ENCODE data around the gene CCDC187.
A peak's percentile ranks its signal among the peaks of the same experiment; 100 is the strongest.

CCDC187 gene

DNA sequence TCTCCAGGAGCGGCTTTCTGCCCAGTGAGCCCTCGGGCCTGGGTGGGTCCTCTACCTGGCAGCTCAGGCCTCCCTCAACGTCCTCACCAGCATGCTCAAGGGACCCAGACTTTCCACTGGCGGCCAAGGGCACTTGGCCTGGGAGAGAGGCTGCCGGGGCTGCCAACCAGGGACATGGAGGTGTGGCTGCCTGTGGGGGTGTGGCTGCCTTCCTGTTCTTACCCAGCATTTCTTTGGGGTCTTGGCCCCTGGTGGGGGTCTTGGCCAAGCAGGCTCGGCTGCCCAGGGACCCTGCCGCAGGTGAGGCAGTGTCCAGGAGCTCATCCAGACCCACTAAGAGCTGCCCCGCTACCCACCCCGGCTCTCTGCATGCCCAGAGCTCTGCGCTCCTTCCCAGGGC lies 51.0 kb downstream of the CCDC187 start:
- no peak for DNase-seq (ENCODE audit: low spot score)

DNA sequence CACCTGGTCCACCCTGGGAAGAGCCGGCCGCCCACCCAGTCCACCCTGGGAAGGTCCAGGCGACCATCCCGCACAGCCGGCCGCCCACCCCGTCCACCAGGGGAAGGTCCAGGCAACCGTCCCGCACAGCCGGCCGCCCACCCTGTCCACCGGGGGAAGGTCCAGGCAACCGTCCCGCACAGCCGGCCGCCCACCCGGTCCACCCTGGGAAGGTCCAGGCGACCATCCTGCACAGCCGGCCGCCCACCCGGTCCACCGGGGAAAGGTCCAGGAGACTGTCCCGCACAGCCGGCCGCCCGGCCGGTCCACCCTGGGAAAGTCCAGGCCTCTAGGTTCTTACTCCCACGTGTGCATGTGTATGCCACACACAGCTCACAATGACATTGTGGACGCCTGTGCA lies 51.6 kb downstream of the CCDC187 start:
- DNase-seq (ENCODE audit: low spot score) = no peak

DNA sequence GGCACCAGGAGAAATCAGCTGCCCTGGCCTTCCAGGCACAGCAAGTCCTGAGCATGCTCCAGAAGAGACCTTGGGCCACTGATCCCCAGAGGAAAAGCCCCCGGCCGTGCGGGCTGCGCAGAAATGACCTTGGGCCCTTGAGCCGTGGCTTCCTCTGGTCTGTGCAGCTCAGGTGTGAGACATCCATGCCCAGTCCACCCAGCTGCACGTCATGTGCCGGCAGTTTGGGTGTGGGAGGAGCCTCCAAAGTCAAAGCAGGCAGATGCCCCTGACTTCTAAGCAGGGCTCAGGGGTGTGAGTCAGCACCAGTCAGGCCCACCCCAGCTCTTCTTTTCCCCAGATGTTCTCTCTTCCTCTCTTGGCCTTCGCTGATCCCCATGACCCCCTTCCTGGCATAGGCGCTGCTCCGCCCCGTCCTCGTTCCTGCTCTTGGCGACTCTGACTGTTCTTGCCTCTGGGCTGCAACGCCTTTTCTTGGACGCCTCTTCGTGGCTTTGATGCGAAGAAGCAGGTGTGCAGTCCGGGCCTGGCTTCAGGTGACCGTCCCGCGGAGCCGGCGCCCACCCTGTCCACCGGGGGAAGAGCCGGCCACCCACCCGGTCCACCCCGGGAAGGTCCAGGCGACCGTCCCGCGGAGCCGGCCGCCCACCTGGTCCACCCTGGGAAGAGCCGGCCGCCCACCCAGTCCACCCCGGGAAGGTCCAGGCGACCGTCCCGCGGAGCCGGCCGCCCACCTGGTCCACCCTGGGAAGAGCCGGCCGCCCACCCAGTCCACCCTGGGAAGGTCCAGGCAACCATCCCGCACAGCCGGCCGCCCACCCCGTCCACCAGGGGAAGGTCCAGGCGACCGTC lies 52.4 kb downstream of the CCDC187 start:
- no peak for DNase-seq (ENCODE audit: low spot score)

DNA sequence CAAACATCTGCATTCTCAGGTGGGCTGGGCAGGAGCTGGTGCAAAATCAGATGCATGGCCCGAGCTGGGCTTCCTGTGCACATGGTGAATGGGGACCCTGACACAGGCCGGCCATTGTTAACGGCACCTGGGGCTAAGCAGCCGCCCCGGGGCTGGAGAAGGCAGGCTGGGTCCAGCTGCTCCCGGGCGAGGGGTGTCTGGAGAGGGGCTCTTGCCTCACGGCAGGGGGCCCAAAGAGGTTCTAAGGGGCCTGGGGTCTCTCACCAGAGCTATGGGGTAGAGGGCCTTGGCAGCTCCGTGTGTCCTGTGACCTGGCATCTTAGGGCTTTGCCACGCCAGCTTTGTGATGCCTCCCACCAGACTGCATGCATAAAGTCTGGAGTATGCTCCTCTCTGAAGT lies 53.2 kb downstream of the CCDC187 start:
- no peak for DNase-seq (ENCODE audit: low spot score)

DNA sequence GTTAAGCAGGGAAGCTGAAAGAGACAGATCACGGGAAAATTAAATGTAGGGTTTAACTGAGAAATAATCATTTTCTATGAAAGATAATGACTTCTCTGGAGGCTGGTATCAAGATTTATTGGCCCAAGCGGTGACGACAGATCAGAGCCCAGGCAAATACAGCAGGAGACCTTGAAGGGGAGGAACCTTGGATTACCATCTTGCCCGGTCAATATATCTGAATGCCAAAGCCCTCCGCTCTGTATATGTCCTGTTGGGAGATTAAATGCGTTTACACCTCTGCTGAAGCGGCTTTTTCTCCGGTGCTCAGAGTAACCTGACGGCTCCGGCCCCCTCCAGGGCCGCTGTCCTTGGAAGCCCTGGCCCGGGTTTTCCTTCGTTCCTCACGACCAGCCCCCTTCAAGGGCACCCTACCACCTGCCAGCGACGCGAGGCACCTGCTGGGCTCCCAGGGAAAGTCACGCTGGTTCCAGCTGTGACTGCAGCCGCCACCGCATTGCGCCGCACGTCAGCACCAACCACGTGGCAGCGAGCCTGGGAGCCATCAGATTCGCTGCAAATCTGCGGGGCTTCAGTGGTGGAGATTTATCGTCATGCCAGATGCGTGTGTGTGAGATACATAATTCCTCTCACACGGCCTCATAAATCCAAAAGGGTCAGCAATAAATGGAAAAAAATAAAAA lies 53.9 kb downstream of the CCDC187 start:
- DNase-seq (ENCODE audit: low spot score) = peak; percentile 21

DNA sequence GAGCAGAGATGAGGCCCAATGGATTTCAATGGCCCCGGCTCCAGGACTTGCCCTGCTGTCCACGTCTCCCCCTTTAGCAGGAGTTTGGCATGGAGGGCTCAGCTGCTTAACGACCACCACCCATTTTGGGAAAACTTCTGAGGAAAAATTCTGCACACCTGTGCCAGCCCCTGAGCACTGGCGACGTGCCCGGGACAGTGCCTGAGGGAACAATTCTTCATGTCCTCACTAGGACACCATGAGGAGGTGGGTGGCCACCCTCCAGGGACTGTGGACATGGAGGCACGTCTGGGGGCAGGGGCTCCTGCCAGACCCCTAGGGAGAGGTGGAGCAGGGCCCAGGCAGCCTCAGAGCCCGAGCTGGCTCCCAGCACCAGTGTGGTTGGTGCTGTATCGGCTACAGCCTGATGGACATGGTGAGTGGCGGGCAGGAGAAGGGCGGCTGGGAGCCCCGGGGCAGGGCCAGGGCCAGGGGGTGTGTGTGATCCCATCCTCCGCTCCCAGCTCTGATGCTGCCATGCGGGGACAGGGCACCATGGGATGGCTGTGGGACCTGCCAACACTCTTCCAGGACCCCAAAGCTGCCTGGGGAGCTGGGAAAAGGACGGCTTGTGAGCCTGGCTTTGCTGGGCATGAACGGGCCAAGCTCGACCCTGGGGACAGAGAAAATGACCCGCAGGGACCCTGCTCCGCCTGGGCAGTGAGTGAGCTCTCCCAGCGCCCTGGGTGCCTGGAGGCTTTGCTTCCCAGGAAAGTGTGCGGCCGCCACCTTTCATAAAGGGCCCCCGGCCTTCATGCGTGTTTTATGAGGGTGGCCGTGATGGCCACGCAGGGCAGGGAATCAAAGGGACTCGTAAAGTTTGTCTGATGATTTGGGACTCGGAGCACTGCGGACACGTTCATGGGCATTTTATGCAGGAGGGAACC lies 54.7 kb downstream of the CCDC187 start:
- DNase-seq (ENCODE audit: low spot score) = no peak

DNA sequence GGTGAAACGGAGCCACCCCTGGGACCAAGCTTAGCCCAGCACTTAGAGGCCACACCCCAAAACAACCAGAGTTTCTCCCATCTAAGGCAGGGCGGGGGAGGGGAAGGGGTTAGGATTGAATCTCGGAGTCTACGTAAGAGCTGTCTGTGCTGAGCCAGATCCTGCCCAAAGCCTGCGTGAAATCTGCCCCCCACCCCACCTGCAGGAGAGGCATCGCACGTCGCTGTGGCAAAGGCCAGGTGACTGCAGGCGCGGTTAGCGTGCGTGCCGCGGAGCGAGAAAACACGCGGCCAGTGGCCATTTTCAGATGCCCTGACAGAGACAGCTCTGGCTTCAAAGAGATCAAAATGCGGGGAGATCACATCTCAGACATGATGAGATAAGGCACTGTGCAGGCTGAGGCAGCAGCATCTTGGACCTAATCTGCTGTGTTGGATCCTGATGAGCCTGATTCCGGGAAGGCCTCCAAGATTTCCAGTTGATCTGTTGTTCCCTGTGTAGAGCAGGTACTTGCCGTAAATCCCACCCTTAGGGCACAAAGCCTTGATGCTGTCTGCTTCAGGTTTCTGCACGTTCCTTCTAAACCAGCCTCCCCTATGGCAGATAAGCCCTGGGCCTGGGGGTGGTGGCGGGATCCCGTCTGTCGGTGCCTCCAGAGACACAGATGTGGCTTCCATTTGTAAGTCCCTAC lies 55.8 kb downstream of the CCDC187 start:
- no peak for DNase-seq (ENCODE audit: low spot score)

DNA sequence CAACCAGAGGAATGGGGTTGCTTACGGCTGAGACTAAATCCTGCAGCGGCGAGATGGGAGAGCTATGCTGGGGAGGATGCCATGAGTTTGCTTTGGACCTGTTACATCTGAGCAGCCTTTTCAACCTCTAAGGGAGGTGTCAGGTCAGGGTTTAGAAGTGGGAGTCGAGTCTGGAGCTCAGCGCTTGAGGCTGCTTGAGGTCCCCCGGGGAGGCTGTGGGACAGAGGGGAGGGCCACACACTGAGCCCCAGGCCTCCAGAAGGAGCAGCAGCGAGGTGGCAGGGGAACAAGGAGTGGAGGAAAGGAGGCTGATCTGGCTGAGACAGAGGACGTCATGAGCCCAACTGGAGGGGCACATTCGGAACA lies 56.4 kb downstream of the CCDC187 start:
- no peak for DNase-seq (ENCODE audit: low spot score)

DNA sequence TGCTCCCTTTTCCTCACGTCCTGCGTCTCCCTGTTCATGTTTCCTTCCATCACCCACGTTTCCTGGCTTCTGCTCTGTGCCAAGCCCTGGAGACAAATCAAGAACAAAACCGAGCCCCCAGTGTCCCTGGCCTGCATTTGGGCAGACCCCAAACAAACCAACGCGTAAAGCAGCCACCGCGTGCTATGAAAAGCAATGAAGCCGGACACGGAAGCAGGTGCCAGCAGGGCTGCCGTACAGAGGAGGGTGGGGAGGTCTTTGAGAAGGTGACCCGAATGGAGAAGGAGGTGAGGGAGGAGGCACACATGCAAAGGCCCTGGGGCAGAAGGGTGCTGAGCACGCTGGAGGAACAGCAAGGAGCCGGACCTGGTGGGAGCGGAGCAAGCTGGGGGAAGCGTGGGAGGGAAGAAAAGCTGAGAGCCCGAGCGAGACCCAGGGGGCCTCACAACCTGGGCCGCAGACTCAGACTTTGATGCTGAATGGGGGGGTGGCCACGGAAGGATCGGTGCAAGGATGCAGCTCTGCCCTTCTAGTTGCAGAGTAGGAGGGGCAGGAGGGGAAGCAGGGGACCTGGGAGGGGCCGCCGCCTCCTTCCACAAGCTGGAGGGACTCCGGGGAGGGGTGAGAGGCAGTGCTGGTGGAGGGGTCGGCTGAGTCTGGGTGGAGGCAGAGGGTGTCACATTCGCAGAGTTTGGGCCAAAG lies 56.9 kb downstream of the CCDC187 start:
- DNase-seq (ENCODE audit: low spot score) = no peak

DNA sequence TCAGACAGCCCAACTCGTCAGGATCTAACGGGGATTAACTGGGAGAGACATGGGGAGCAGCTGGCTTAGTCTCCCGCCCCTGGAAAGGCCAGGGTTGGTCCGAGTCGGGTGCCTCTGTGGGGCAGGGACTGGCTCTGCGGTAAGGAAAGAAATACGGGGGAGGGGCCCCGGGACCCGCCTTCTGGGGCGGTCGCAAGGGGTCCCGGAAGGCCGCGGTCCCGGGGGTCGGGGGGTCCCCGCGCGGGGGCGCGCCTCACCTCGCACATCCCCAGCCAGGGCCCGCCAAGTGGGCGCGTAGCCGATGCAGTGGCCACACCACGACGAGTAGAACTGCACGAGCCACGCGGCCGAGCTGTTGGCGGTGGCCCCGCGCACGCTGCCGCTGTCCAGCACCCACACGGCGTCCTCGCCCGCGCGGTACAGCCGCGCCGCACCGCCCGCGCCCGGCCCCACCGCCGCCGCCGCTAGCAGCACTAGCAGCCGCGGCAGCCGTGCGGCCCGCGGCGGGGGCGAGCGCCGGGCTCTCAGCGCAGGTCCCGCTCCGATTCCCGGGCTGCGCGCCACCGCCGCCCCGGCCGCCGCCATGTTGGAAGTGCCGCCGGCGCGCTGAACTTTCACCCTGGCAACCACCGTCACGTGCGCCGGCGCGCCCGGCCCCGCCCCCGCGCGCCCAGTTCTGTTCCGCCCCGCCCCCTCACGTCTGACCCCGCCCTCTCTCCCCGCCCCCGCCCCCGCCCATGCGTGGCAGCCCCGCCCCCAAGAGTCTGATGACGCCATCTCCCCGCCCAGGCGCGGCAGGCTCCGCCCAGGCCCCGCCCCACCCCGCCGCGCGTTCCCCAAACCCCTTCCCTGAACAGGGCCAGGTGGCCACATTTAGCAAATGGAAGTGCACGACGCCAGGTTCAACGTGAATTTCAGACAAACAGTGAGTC lies 58.4 kb downstream of the CCDC187 start, which contains the start of gene QSOX2:
Gene QSOX2 (minus strand): TSS at position 594 of the 932 bp plus-strand sequence. CDS start 9 bp downstream, at position 585.
- peak; percentile 97 for DNase-seq (ENCODE audit: low spot score)

DNA sequence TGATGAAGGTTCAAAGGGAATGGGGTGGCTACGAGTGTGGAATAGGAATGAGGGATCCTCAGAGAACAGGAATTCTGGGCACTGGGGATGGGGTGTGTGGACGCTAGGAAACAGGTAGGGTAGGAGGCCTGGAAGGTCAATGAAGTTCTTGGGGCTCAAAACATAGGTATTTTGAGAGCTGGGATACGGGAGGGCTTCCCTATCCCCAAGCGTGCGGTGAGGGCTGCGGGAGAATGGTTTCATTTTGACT lies 59.0 kb downstream of the CCDC187 start:
- no peak for DNase-seq (ENCODE audit: low spot score)

DNA sequence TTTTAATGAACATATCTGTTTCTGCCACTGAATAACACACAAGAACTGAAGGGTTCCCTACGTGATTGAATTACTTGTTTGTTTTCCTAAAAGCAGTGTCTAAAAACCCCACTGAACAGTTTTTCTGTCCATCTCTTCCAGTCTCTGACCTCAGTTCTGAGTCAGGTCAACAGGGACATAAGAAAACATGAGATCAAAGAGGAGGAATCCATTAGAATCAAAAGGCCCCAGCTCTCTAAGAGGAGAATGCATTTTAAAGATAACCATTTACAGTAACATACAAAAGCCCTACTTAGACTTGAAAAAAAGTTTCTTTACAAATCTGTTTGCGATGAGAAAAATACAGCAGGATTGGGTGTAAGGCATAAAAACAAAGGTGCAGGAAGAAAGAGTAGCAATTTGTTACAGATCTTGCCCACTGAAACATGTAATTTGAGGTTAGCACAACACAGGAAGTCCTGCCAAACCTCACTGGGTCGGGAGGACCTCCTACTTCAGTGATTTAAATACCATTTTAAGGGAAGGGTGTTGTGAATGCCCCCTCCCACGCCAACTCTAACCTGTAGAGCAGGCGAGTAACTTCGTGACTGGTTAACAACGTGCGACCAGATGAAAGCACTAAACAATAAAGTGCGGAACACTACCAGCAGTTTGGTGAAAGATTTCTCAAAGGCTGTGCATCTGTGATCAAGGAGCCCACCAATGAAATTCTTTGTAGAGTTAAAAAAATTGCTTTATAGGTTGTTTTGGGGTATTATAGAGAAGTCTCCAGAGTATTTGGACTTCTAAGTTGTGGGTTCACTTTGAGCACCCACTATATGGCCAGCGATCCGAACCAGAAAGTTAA lies 59.5 kb downstream of the CCDC187 start:
- DNase-seq (ENCODE audit: low spot score) = no peak

DNA sequence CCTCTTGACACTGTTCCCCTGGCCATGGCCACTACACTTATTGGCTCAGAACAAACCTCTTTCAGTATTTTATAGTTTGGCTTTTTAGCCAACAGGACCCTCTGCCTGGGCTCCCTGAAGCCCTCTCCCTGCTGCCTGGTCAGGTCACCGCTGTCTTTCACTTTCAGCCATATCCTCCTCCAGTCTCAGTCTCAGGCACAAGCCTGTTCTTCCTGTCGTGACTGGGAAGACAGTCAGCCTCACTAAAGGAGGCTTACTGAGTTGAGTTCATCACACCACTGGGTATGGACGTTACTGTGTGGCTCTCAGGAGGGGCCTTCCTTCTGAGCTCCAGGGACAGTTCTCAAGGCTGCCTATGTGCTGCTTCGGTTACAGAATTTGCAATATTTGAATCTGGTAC lies 60.3 kb downstream of the CCDC187 start:
- no peak for DNase-seq (ENCODE audit: low spot score)

DNA sequence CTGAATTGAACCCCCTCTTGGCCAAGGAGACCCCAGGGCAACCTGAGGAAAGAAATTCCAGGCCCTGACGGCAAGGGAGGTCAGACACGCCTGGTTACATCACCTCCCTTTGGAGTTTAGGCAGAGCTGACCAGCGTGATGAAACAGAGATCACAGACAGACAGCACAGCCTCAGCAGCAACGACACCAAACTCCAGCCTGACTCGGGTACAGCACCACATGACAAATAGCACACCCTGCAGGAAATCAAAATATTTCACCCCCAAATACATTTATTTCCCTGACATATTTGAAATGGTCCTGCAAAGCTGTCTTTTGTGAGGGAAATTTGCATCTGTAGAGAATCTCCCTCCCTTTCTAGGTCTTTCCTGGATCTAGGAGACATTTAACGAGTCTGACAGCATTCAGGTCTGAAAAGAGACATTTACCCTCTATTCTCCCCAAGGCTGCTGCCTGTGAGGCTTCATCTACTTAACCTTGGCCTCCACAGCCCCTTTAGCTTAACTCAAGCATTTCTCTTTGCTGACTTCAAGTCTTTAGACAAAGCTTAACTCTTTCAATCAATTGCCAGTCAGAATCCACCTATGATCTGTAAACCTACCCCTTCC lies 60.9 kb downstream of the CCDC187 start:
- DNase-seq (ENCODE audit: low spot score) = no peak

DNA sequence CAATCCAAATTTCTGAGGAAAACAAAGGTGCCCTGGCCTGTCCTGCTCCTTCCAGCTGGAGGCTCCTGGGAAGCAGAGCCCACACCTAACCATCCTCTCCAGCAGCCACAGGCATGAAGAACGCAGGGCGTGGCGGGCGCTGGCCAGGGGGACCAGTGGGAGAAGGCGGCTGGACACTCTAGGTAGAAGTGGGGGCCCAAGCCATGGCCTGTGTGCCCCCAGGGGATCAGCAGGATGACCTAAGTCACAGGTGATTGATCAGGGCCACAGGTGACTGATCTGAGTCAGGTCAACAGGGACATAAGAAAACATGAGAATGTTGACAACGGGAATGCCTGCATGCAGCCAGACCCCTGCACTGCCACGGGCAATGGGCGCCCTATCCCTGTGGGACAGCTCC lies 61.6 kb downstream of the CCDC187 start:
- no peak for DNase-seq (ENCODE audit: low spot score)

DNA sequence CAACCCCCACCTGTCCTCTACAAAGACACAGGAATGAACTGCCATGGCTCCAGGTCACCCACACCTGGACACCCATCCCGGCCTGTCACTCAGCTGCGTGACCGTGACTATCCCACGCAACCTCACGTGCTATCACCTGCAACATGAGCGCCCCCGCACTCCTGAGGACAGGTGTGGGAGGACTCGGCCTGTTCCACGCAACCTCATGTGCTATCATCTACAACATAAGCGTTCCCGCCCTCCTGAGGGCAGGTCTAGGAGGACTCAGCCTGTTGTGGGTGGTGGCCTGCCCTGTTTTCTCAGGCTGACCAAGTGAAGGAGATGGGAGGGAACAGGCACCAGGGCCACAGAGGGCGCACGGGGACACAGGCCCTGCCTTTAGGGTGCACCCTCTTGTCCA lies 62.4 kb downstream of the CCDC187 start:
- DNase-seq (ENCODE audit: low spot score) = no peak

DNA sequence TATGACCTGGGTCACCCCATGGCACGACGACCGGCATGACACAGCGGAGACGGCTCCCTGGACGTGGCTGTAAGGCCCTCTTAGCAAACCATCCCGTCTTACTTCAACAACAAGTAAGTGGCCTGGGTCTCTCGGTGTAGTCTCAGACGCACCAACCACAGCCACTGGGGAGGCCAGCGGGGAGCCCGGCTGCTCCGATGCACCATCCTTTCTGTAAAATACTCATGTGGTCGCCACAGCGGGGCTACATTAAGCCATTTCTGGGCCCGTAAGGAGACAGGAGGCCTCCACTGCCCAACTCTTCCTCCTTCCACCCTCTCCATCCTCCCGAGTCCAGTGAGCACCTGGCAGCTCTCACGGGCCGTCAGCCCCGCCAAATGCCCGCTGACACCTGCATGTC lies 63.0 kb downstream of the CCDC187 start:
- no peak for DNase-seq (ENCODE audit: low spot score)

DNA sequence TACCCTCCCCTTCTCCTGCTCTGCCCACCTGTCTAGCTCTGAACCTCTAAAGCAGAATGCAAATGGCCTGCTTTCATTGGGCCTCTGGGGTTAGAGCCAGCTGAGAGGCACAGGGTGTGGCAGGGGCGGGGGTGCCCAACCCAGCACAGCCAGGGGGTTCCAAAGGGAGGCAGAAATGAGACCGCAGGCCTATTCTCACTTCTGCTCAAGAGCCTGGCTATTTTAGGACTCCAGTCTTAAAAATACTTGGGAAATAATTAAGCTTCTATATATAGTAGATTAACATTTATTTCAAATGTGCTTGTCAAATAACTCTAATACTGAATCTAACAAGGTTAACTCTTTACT lies 63.9 kb downstream of the CCDC187 start:
- DNase-seq (ENCODE audit: low spot score) = no peak

All from AG08395 (cell line).